GM21786 (cell line): Measurements from ENCODE around the gene DIPK2A.

Source experiments
- ATAC-seq: cut with Tn5 transposase; IDR thresholded peaks from one replicate; pipeline ENCODE4 v1.9.1; 2021; ENCODE audit not compliant: unreplicated experiment

The DIPK2A gene

DNA sequence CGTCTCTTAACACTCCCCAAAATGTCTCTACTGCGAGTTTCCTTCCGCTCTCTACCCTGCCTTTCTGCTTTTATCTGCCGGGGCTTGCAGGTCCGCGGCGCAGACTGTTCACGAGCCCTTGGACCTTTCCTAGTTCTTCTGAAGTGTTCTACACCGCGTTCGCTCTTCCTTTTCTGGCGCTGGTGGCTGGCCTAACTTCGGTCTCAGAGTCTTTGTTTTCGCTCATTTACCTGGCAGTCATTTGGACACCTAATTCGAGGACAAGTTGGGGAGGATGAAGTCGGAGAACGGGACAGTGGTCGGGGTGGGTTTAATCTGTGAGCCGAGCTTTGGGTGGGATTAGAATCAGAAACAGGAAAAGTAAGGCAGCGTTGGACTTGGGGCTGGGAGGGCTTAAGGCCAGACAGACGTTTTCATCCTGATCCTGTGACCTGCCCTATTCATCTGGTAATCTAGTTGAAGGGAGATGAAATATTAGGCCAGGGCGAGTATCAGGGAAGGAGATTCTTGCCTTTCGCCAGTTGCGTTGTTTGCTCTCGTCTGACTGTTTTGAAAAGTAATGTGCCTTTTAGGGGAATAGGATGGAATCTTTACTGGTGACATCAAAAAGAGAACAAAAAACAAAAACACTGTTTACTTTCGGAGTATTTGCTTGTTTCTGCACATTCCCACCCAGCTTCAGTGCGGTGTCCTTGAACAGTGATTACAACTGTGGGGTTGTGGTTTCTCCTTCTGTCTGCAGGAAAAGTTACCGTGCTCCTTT lies 1.8 kb downstream of the DIPK2A start:
- no peak for ATAC-seq

DNA sequence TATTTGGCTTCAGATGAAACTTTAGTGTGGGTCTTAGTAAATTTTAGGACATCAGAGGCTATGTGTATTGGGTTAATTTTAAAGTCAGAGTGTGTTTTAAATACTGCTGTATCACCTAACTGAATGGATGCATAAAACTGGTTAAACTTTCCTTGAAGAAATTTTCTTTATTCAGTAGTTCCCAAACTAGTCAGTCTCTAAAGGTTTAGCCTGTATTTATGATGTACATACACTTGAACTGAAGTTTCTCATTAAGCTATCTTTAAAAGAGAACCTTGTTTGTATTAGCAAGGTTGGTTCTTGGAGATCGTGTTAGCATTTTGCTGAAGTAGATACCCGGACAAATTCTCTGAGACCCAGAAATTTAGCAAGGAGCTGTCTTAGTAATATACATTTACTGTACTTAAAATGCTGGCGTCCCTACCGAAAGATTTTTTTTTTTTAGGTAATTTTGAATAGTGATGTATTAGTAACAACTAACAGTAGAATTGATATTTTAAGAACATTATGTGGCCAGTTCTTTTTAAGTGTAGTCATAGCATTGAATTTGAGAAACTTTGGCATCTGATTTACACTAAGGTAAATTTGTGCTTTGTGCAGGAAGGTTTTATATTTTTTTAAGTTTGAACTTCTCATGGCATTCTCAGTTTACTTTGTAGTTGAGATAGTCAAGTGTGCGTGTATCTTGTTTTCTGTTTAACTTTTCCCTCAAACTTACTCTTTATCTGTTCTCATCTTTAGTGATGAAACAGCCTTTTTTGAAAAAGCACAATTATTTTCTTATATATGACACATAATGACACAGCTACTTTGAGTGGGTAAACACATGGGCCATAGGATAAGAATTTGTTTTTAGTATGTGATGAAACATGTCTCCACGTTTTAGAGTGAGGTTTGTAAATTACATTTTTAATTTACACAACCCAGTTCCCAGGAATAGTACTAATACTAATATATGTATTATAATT lies 2.9 kb downstream of the DIPK2A start:
- no peak for ATAC-seq

DNA sequence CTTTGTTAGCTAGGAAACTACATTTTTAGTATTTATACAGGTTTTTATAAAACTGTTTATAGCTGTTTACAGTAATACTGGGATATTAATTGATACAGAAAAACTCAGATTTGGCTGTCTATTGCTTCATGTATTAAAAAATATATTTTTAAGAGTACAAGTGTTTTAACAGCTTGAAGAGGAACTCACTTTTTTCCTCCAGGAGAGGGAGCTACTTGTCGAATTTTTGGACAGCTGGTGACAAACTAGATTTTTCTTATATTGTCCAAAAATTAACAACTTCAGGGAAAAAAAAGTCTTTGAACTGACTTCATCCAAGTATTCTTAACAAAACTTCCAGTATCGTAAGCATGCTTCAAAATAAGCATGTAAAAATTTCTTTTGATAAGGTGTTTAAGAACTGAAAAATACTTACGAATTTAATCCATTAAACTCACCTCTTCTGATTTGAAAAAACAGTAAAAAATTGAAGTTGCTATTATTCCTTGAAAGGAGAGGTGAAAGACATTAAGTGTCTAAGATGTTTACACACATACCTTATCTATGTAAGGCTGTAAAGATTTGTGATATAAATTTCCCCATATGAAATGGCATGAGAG lies 4.0 kb downstream of the DIPK2A start:
- ATAC-seq: no peak

DNA sequence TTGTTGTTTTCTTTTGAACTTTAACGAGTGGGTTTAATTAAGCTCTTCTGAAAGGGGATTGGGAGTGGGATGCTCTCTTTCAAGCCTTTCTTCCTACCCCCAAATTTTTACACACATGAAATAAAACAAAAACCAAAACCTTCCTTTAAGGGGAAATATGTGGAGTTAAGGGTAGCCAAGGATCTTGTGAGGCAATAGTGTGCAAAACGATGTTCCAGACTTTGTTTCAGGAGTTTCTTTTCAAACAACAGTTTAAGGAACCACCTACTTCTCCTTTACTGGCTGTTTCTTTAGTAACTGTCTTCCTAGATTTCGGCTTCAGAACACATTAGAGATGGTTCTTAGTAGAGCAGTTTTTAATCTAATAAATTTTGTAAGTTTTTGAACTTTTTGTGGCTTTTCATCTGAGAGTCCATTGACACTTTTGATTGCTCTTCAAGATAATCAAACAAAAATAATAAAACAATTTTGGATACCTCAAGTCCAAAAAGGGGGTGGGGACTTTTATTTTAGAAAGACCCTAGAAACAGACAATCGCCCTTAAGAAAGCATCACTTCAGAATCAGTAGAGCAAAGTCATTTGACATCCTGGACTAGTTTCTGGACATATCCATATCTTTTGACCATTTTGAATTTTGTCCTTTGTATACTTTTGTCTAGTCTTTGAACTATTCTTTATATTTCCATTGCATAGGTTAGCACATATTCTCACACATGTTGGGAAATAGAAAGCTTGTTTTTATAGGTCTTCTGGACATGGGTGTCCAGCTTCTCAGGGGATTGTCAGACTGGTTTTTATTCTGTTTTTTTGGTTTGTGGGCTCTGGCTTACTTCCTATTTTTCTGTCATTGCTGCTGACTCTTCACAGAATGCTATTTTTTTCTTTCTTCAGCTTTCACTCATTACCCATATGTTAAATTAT lies 6.0 kb downstream of the DIPK2A start:
- ATAC-seq: peak; percentile 43

DNA sequence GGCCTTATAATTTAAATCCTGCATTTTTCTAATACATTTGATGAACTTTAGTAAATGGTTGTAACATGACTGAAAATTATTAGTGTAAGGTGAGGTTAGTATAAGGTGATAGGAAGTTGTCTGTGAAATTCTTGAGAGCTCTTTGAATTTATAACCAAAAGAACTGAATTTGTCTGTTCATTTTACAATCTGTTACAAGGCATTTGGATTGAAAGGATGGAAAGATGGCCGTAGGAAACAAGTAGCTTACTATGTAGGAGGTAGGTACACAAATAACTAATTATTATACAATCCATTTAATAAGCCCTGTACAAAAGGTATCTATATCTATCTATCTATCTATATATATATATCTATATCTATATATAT lies 6.6 kb downstream of the DIPK2A start:
- no peak for ATAC-seq

DNA sequence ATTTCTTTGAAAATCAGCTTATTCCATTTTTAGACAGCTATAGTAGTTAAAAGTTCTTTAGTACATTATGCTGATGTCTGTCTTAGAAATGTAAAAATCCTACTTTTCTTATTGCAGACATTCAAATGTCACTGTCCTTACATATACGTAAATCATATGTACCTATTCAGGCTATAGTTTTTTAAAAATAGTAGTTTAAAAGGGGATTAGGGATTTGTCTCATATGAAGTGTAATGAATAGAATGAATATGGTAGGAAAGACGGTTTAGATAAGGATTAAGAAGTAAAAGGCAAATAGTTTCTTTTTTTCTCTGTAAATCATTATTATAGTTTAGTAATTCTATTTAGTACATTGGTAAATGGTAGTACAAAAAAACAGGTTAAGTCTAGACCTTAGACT lies 7.4 kb downstream of the DIPK2A start:
- no peak for ATAC-seq

DNA sequence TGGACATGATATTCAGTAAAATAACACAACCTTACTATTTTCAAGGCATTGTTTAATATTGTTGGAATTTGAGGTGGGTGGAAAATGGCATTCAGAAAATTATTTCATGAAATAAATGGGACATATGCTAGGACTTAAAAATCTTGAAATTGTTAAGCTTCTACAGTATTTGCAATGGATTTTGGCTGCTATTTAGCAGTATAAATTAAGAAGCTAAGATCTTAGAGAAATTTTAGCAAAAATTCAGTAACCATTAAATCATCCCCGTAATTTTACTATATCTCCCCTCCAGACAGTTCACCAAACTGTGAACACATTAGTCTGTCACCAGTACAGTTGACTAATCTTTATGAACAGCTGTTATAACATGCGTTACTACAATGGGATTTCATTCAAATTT lies 8.2 kb downstream of the DIPK2A start:
- no peak for ATAC-seq

DNA sequence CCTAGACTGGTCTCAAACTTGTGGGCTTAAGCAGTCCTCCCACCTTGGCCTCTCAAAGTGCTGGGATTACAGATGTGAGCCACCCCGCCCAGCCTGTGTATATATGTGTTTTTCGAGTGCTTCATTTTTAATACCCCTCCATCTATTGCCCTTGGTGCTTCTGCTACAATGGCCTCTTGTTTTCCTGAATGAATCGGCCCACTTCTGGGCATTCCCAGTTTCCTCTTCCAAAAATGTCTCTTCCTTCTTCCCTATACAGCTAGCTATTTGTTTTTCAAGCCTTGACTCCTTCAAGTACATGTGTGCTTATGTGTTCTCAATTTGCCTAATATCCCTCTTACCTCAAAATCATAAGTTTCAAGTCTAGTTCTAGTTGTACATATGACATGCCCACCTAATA lies 16.7 kb downstream of the DIPK2A start:
- no peak for ATAC-seq

DNA sequence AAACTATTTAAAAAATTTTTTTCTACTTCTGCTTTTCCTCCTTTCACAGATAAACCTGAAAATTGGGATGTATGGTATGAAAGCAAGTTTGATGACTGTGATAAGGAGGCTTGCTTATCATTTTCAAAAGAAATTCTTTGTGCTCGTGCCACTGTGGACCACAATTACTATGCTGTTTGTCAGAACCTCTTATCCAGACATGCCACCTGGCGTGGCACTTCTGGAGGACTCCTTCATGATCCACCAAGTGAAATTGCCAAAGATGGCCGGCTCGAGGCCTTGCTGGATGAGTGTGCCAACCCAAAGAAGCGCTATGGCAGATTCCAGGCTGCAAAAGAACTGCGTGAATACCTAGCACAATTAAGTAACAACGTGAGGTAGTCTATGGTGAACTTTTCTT lies 17.8 kb downstream of the DIPK2A start:
- ATAC-seq: no peak

DNA sequence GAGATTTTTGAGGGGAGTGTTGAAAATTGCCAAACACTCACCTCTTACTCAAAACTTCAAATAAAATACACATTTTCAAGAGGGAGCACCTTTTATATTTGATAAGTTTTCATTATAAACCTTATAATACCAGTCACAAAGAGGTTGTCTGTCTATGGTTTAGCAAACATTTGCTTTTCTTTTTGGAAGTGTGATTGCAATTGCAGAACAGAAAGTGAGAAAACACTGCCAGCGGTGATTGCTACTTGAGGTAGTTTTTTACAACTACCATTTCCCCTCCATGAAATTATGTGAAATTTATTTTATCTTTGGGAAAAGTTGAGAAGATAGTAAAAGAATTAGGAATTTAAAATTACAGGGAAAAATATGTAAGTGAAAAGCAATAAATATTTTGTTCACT lies 20.1 kb downstream of the DIPK2A start:
- no peak for ATAC-seq

DNA sequence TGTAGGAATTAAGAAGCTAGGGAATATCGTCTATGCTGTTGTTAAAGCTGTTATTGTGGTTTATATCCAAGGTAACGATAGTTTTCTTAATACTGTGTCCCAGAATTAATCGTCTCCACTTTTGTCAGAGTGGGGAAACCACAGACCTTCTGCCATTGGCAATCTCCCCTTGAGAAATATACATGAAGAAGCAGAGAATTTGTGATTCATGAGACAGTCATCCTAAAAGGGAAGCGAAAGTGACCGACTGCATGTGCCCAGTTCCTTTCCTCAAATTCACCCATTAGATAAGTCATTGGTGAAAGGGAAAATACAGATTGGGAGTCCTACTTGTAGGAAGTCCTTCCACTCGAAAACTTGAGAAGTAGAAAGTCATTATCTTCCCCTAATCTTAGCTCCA lies 26.6 kb downstream of the DIPK2A start:
- no peak for ATAC-seq

DNA sequence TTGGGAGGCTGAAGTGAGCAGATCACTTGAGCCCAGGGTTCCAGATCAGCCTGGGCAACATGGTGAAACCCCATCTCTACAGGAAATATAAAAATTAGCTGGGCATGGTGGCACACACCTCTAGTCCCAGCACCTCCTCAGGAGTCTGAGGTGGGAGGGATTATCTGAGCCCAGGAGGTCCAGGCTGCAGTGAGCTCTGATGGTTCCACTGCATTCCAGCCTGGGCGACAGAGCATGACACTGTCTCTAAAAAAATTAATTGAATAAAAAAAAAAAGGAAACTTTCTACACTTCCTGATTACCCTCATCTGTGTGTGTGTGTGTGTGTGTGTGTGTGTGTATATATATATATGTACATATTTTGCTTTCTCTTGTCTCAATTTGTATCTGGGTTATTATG lies 31.4 kb downstream of the DIPK2A start:
- no peak for ATAC-seq

DNA sequence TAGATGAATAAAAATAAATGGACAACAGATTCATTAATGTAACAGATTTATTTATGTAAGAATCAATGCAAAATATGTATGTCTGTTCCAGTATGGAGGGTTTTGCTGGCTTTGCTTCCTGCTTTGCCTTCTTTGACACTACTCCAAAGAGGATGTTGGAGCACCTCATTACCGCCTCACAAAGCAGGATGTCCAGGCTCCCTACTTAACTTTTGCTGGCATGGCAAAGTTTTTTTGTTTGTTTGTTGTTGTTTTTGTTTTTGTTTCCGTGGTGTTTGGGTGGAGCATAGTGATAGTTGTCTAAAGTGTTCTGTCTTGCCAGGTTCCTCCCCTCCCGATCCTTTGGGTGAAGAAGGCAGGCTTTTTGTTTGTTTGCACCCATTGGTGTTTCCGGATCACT lies 38.7 kb downstream of the DIPK2A start:
- ATAC-seq: no peak

DNA sequence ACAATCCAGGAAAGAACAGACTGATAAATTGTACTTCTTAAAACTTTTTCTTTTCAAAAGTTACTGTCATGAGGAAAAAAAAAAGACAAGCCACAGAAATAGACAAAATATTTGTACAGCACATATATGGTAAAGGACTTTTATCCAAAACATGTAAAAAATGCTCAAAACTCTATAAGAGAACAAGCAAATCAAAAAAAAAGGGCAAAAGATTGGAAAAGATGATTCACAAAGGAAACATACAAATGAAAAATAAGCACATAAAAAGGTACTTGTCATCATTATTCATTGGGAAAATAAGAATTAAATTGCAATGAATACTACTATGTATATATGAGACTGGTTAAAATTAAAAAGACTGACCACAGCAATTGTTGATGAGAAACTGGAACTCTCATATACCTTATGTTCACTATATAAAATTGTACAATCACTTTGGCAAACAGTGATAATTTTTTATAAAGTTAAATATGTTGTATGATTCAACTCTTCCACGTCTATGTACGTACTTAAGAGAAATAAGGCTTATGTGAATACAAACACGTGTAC lies 39.7 kb downstream of the DIPK2A start:
- no peak for ATAC-seq

DNA sequence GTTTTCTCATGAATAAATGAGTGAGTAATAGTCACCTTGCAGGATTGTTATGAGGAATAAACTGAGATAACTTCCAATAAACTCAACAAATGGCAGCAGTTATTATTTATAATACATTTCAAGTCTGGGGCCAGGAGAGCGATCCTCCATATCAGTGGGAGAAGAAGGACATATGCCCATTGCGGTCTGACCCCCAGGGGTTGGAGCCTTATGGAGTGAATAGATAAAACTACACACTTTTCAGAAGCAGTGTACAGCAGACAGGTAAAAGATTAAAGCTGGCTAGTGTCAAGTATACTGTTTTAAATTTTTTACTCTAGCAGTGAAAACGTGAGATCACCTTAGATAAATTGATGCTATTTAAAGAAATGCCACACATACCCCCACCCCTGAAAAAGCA lies 43.5 kb downstream of the DIPK2A start:
- no peak for ATAC-seq

DNA sequence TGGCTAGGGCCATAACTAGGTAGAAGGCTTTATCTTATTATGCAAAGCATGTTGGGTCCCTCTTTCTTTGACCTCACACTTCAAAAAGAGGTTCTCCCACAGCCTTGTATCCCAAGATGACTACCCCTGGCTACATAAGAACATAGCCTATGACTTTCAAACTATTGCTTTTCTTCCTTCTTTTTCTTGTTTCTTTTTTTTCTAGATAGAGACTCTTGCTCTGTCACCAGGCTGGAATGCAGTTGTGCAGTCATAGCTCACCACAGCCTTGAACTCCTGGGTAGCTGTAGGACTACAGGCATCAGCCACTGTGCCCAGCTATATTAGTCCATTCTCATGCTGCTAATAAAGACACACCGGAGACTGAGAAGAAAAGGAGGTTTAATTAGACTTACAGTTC lies 47.2 kb downstream of the DIPK2A start:
- no peak for ATAC-seq
